Measurements from ENCODE around the gene TMEM52B. TPM values are rescaled to one million over a fixed set of nuclear protein-coding genes. Genes with fewer than 3 reads are reported as not detected.

TMEM52B gene
- total and polyA plus RNA-seq, 12 donors: 0.07 to 2.3 (median 0.37) TPM; not detected in 3

GRCh38 chr12:10163084-10163483 is 15.7 kb upstream of the TMEM52B start:
- H3K4me3 ChIP-seq: no peak overlapping the region
- no peaks in the 10 kb centered on the region for H3K9me3 ChIP-seq (replicated peaks in 1 of 3)
- H3K36me3 ChIP-seq (replicated peaks in 1 of 2): no peaks in the 10 kb centered on the region
- TF ChIP-seq POLR2A (IDR thresholded peaks at IDR 0.05) (no peak), CTCF (IDR thresholded peaks at IDR 0.05) (no peak)
- intact Hi-C loops (cut with DNase I): no loop called here
- DNase-seq: no peak
- H3K27ac ChIP-seq: no peak overlapping the region
- 69 to 86% (median 74%) methylated on average over 3 of the region's 3 CpGs for WGBS, 4 donors
- no peaks in the 10 kb centered on the region for H3K4me1 ChIP-seq (replicated peaks in 1 of 2)
- H3K27me3 ChIP-seq: no peaks in the 10 kb centered on the region

GRCh38 chr12:10165421-10165820 is 13.4 kb upstream of the TMEM52B start:
- TF ChIP-seq CTCF (IDR thresholded peaks at IDR 0.05) (no peak), POLR2A (IDR thresholded peaks at IDR 0.05) (no peak)
- WGBS, 4 donors: 0 to 62% (median 0%) methylated on average over 1 of the region's 1 CpG
- H3K4me1 ChIP-seq (replicated peaks in 1 of 2): no peaks in the 10 kb centered on the region

GRCh38 chr12:10167599-10167998 is 11.2 kb upstream of the TMEM52B start:
- Histone ChIP-seq H3K4me1 (replicated peaks in 1 of 2) (no peaks in the 10 kb centered on the region), H3K36me3 (replicated peaks in 1 of 2) (no peaks in the 10 kb centered on the region), H3K9me3 (replicated peaks in 1 of 3) (no peaks in the 10 kb centered on the region), H3K27ac (no peak overlapping the region), H3K4me3 (no peak overlapping the region), H3K27me3 (no peaks in the 10 kb centered on the region)
- no peak for TF ChIP-seq CTCF (IDR thresholded peaks at IDR 0.05)
- no peak for TF ChIP-seq POLR2A (IDR thresholded peaks at IDR 0.05)
- intact Hi-C loops (cut with DNase I): no loop called here
- WGBS, 4 donors: 35 to 44% (median 40%) methylated on average over 5 of the region's 5 CpGs
- DNase-seq: peak in 1 of 7 donors; percentile 21

More at GRCh38 chr12:10165421-10165820, 13.4 kb upstream of the TMEM52B start:
- no peak overlapping the region for H3K4me3 ChIP-seq
- no peaks in the 10 kb centered on the region for H3K27me3 ChIP-seq
- DNase-seq: no peak
- H3K9me3 ChIP-seq (replicated peaks in 1 of 3): no peaks in the 10 kb centered on the region
- intact Hi-C loops (cut with DNase I): no loop called here
- no peaks in the 10 kb centered on the region for H3K36me3 ChIP-seq (replicated peaks in 1 of 2)
- no peak overlapping the region for H3K27ac ChIP-seq

- Histone ChIP-seq H3K27ac (no peak overlapping the region), H3K9me3 (replicated peaks in 1 of 3) (no peaks in the 10 kb centered on the region), H3K4me3 (no peak overlapping the region), H3K4me1 (replicated peaks in 1 of 2) (no peaks in the 10 kb centered on the region), H3K36me3 (replicated peaks in 1 of 2) (no peaks in the 10 kb centered on the region), H3K27me3 (no peaks in the 10 kb centered on the region)
- intact Hi-C loops (cut with DNase I): no loop called here
- no peak for DNase-seq
- 65 to 80% (median 73%) methylated on average over 3 of the region's 3 CpGs for WGBS, 4 donors
- TF ChIP-seq POLR2A (IDR thresholded peaks at IDR 0.05) (no peak), CTCF (IDR thresholded peaks at IDR 0.05) (no peak)
Measured at GRCh38 chr12:10169104-10169503, 9.7 kb upstream of the TMEM52B start.

Data from adrenal gland (tissue), 12 donors.